GM06990 (cell line): ENCODE results near the gene AP1G1.
"Not testable (repeated sequence)": the region's sequence is repeated elsewhere in the genome, so short reads cannot be mapped to it uniquely, and the experiment has no call there.

ENCODE experiments used
- DNase-seq: peaks from one replicate; pipeline ENCODE4 v3.0.0-alpha.2; 2011; ENCODE audit not compliant: insufficient read length; ENCODE audit errors: extremely low read depth
- H3K27me3 ChIP-seq: replicated peaks from 2 replicates; pipeline ENCODE4 v1.6.0; 2011; ENCODE audit warnings: low read length; ENCODE audit not compliant: control insufficient read depth, insufficient read depth
- H3K36me3 ChIP-seq: 2 replicates; pipeline ENCODE4 v1.5.1; 2011; ENCODE audit warnings: low read length; ENCODE audit not compliant: control insufficient read depth, insufficient read depth
- H3K4me3 ChIP-seq: replicated peaks from 2 replicates; pipeline ENCODE4 v1.5.1; 2011; ENCODE audit warnings: low read depth, mild to moderate bottlenecking, control low read depth, low read length
- CTCF ChIP-seq: IDR thresholded peaks from 2 replicates; pipeline ENCODE4 v1.5.1; 2011; ENCODE audit warnings: low read length, control low read depth, mild to moderate bottlenecking, inconsistent platforms; ENCODE audit not compliant: insufficient read depth, poor library complexity, severe bottlenecking

The AP1G1 gene

DNA sequence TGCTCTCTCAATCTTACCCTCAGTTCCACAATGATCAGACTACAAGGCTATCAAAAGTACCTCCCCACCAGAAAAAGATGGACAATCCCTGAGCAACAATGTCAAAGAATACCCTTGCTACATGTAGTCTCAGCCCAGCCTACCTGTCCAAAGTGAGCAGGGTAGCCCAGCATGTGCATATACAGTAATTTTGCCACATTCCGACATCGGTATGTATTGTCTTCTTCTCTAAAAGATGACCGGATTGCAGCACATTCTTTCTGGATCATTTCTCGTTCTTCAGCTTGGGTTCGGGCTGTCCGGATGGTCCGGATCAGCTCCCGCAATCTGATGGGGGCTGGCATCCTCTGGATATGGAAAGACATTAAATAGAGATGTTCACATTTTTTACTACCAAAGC is 19.5 kb downstream of the AP1G1 start:
- DNase-seq, result no peak
- H3K36me3 ChIP-seq, result peaks cover 10% of the 10 kb centered on the region
- no peak for TF ChIP-seq CTCF
- H3K4me3 ChIP-seq, result no peak overlapping the region
- H3K27me3 ChIP-seq, result no peaks in the 10 kb centered on the region

DNA sequence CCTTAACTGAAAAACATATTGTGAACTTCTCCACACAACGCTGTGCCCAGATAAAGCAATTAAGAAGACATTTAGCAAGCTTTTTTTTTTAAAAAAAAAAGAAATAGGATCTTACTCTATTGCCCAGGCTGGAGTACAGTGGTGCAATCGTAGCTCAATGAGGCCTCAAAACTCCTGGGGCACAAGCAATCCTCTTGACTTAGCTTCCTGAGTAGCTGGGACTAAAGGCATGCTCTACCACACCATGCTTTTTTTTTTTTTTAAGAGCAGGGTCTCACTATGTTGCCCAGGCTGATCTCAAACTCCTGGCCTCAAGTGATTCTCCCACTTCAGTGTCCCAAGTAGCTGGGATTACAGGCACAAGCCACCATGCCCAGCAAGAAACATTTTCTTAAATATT is 20.1 kb downstream of the AP1G1 start:
- no peaks in the 10 kb centered on the region for H3K27me3 ChIP-seq
- peaks cover 10% of the 10 kb centered on the region for H3K36me3 ChIP-seq
- H3K4me3 ChIP-seq, result no peak overlapping the region
- no peak for DNase-seq
- TF ChIP-seq CTCF, result no peak

- not testable (repeated sequence) for H3K4me3 ChIP-seq, H3K36me3 ChIP-seq, DNase-seq, H3K27me3 ChIP-seq
Measured at GRCh38 chr16:71785143-71785542, 23.5 kb downstream of the AP1G1 start.

DNA sequence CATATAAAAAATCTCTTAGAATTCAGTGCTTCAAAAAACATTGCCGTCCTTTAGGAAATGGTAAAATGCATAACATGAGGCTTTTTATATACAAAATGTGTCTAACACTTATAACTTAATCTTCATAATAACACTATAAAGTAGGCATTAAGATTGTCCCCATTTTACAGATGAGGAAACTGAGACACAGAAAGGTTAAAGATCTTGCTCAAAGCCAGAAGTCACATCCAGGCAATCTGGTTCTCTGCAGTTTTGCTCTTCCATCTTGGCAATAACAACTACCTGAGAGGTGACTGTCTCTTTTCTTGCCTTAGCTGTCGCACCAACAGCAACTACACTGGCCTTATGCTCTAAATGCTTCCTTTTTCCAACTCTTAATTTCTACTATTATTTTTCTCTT is 24.5 kb downstream of the AP1G1 start:
- Histone ChIP-seq H3K27me3 (no peaks in the 10 kb centered on the region), H3K4me3 (no peak overlapping the region), H3K36me3 (peaks cover 8% of the 10 kb centered on the region)
- no peak for TF ChIP-seq CTCF
- DNase-seq, result no peak

- Histone ChIP-seq H3K27me3 (no peaks in the 10 kb centered on the region), H3K4me3 (no peak overlapping the region), H3K36me3 (peaks cover 7% of the 10 kb centered on the region)
- no peak for DNase-seq
- TF ChIP-seq CTCF, result no peak
Measured at GRCh38 chr16:71781741-71782140, 26.9 kb downstream of the AP1G1 start.

GRCh38 chr16:71780521-71781089 is 28.0 kb downstream of the AP1G1 start:
- DNase-seq, result no peak
- Histone ChIP-seq H3K27me3 (no peaks in the 10 kb centered on the region), H3K4me3 (no peak overlapping the region), H3K36me3 (peaks cover 5% of the 10 kb centered on the region)
- no peak for TF ChIP-seq CTCF
